Measurements from ENCODE around the gene CTU1. TPM values are rescaled to one million over a fixed set of nuclear protein-coding genes. Genes with fewer than 3 reads are reported as not detected.

Gene CTU1
- total RNA-seq, 1 donor: 5.2 TPM

DNA sequence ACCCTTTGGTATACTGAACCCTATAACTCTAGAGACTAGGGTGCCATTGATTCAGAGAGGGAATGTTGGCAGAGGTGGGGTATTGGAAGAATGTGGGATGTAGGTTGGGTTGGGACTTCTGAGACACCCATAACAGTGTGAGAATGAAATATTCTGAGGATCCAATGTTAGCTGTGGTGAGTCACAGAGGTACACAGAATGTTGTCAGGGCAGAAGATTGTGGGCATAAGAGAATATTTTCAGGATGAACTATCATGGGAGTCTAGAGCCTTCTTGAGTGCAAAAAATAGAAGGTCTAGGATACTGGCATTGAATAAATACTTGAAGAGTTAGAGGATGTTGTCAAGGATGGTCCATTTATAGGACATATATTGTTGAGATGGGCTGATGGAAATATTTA lies 52.3 kb downstream of the CTU1 start:
- no peak for DNase-seq (ENCODE audit: low read depth)
- TF ChIP-seq, protein P1, sequence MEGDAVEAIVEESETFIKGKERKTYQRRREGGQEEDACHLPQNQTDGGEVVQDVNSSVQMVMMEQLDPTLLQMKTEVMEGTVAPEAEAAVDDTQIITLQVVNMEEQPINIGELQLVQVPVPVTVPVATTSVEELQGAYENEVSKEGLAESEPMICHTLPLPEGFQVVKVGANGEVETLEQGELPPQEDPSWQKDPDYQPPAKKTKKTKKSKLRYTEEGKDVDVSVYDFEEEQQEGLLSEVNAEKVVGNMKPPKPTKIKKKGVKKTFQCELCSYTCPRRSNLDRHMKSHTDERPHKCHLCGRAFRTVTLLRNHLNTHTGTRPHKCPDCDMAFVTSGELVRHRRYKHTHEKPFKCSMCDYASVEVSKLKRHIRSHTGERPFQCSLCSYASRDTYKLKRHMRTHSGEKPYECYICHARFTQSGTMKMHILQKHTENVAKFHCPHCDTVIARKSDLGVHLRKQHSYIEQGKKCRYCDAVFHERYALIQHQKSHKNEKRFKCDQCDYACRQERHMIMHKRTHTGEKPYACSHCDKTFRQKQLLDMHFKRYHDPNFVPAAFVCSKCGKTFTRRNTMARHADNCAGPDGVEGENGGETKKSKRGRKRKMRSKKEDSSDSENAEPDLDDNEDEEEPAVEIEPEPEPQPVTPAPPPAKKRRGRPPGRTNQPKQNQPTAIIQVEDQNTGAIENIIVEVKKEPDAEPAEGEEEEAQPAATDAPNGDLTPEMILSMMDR (IDR thresholded peaks at IDR 0.05; ENCODE audit: insufficient read depth, low read depth, low read length): no peak
- H3K4me3 ChIP-seq (ENCODE audit: low read depth, low read length): no peak overlapping the region

Other genes with a start within 250 kb of the CTU1 start
- gene KLK2, start 235.0 kb downstream of the CTU1 start, total RNA-seq: not detected in 2 replicates
- gene KLK4, start 197.0 kb downstream of the CTU1 start, total RNA-seq: not detected in 2 replicates
- gene KLK5, start 155.4 kb downstream of the CTU1 start, total RNA-seq: not detected in 2 replicates
- gene KLK6, start 138.8 kb downstream of the CTU1 start, total RNA-seq: not detected in 2 replicates
- not detected in 2 replicates for gene KLK7, start 124.5 kb downstream of the CTU1 start, total RNA-seq
- gene KLK8, start 106.8 kb downstream of the CTU1 start, total RNA-seq: not detected in 2 replicates
- gene KLK10, start 88.7 kb downstream of the CTU1 start, total RNA-seq: not detected in 2 replicates
- gene KLK11, start 81.8 kb downstream of the CTU1 start, total RNA-seq: not detected in 2 replicates
- not detected in 2 replicates for gene KLK12, start 73.4 kb downstream of the CTU1 start, total RNA-seq
- not detected in 2 replicates for gene KLK13, start 43.3 kb downstream of the CTU1 start, total RNA-seq
- not detected in 2 replicates for gene KLK14, start 25.5 kb downstream of the CTU1 start, total RNA-seq
- under 0.01 TPM in 1 of 2 replicates, not detected in the other for gene SIGLEC9, start 16.5 kb upstream of the CTU1 start, total RNA-seq
- gene SIGLEC7, start 33.9 kb upstream of the CTU1 start, total RNA-seq: not detected in 2 replicates
- gene CD33, start 116.7 kb upstream of the CTU1 start, total RNA-seq: not detected in 2 replicates
- not detected in 2 replicates for gene SIGLECL1, start 142.7 kb upstream of the CTU1 start, total RNA-seq
- not detected in 2 replicates for gene IGLON5, start 203.2 kb upstream of the CTU1 start, total RNA-seq
- 0.43 and 0.64 TPM in 2 replicates for gene VSIG10L, start 233.7 kb upstream of the CTU1 start, total RNA-seq

Data from fibroblast of villous mesenchyme (primary cell).